CD4-positive, alpha-beta memory T cell (primary cell): Measurements from ENCODE around the gene ZDHHC11B. TPM values are rescaled to one million over a fixed set of nuclear protein-coding genes. Genes with fewer than 3 reads are reported as not detected.

ENCODE experiments used
- CTCF ChIA-PET: fragments of 350-600 bp; sonication (Branson Sonifier 250); formaldehyde crosslinking; loops from one replicate; lab custom pipeline; 2021; ENCODE audit warnings: inconsistent platforms; ENCODE audit not compliant: partially characterized antibody; lab: Charles Lee
- POLR2A ChIA-PET: fragments of 350-600 bp; sonication (Branson Sonifier 250); formaldehyde crosslinking; loops from one replicate; lab custom pipeline; 2021; ENCODE audit not compliant: partially characterized antibody; lab: Charles Lee
- DNase-seq, 5 donors: peaks; one replicate each; pipeline versions ENCODE4 v3.0.0 to v3.0.0-alpha.2; 2020 to 2022; ENCODE audit warnings: mixed read lengths in 1 of 5
- H3K27ac ChIP-seq: one replicate; pipeline ENCODE4 v1.7.0; 2013; ENCODE audit warnings: low read depth, low read length
- H3K27me3 ChIP-seq: 2 replicates; pipeline ENCODE4 v1.7.0; 2013; ENCODE audit warnings: mild to moderate bottlenecking, low read length, moderate library complexity; ENCODE audit not compliant: insufficient read depth
- H3K36me3 ChIP-seq: 2 replicates; pipeline ENCODE4 v1.7.0; 2013; ENCODE audit warnings: mild to moderate bottlenecking, low read length, moderate library complexity; ENCODE audit not compliant: insufficient read depth
- H3K4me1 ChIP-seq: 2 replicates; pipeline ENCODE4 v1.7.0; 2013; ENCODE audit warnings: mild to moderate bottlenecking, low read length, moderate library complexity; ENCODE audit not compliant: insufficient read depth
- H3K4me3 ChIP-seq, 2 donors: one replicate each; pipeline ENCODE4 v1.7.0; 2013; ENCODE audit warnings: low read length in 2 of 2, mild to moderate bottlenecking in 1 of 2
- H3K9me3 ChIP-seq, 2 donors: one replicate each; pipeline ENCODE4 v1.7.0; 2013; ENCODE audit warnings: low read length in 2 of 2, control low read depth in 1 of 2; ENCODE audit not compliant: control insufficient read depth in 1 of 2
- H3K27ac Mint-ChIP-seq, 7 donors: one replicate each; pipeline ENCODE4 v1.8.0; 2020 to 2021; ENCODE audit warnings: mixed read lengths in 7 of 7, mild to moderate bottlenecking in 6 of 7, inconsistent platforms in 3 of 7, moderate library complexity in 3 of 7
- H3K27me3 Mint-ChIP-seq, 2 donors: one replicate each; pipeline ENCODE4 v1.8.0; 2020 to 2021; ENCODE audit warnings: mixed read lengths in 2 of 2
- H3K36me3 Mint-ChIP-seq, 2 donors: one replicate each; pipeline ENCODE4 v1.8.0; 2020 to 2021; ENCODE audit warnings: mixed read lengths in 2 of 2, inconsistent platforms in 1 of 2, mild to moderate bottlenecking in 1 of 2
- H3K4me1 Mint-ChIP-seq, 4 donors: one replicate each; pipeline ENCODE4 v1.8.0; 2020 to 2021; ENCODE audit warnings: mixed read lengths in 4 of 4, mild to moderate bottlenecking in 1 of 4
- H3K4me3 Mint-ChIP-seq, 8 donors: one replicate each; pipeline ENCODE4 v1.8.0; 2020 to 2021; ENCODE audit warnings: mixed read lengths in 8 of 8, mild to moderate bottlenecking in 7 of 8, moderate library complexity in 6 of 8, inconsistent platforms in 3 of 8
- H3K9me3 Mint-ChIP-seq, 8 donors: one replicate each; pipeline ENCODE4 v1.8.0; 2020 to 2021; ENCODE audit warnings: mixed read lengths in 8 of 8, mild to moderate bottlenecking in 5 of 8, inconsistent platforms in 3 of 8, moderate library complexity in 1 of 8
- intact Hi-C: fragments of 100-400 bp; cut with micrococcal nuclease; formaldehyde crosslinking; loops from one replicate; pipeline ENCODE4 v1.15.1; 2023
- polyA plus RNA-seq, 2 donors: library from polyadenylated mRNA; unstranded; fragments of 300-500 nt; fragmentation: Illumina TruSeq; gene quantifications; one replicate each; pipeline ENCODE4 v1.2.3, GENCODE V29; 2021
- total RNA-seq, 2 experiments: library from RNA; stranded (reverse); gene quantifications; one replicate each; pipeline ENCODE4 v1.2.3, GENCODE V29; 2021

The ZDHHC11B gene
- total and polyA plus RNA-seq, 4 experiments from 2014 or later: 0.75 to 8.1 (median 8.0) TPM; not detected in 1

- H3K36me3 Mint-ChIP-seq: peaks cover 10 to 14% of the 10 kb centered on the region in 2 donors
- Histone ChIP-seq H3K4me1 (peaks cover 23% of the 10 kb centered on the region), H3K9me3 (no peaks in the 10 kb centered on the region), H3K27me3 (no peaks in the 10 kb centered on the region), H3K27ac (no peak overlapping the region), H3K4me3 (no peak overlapping the region), H3K36me3 (no peaks in the 10 kb centered on the region)
- H3K27me3 Mint-ChIP-seq: peaks cover 0 to 3% of the 10 kb centered on the region in 2 donors
- CTCF ChIA-PET: interaction anchor here (1.1 to 3.7 kb wide), 4 partner anchors 15 to 233 kb away, joined by 3 to 21 read pairs (median 4); no protein-coding TSS in a partner anchor
- no peak for DNase-seq
- H3K27ac Mint-ChIP-seq: peak overlapping the region in 1 of 7 donors; percentile 41
- no peak overlapping the region for H3K4me3 Mint-ChIP-seq
- peaks cover 7 to 20% (median 13%) of the 10 kb centered on the region in 4 donors for H3K4me1 Mint-ChIP-seq
- POLR2A ChIA-PET: no interaction called here
- H3K9me3 Mint-ChIP-seq: no peaks in the 10 kb centered on the region
- intact Hi-C loops: no loop called here
These were observed 116.1 kb downstream of the ZDHHC11B start for GRCh38 chr5:668283-668995.

- no peaks in the 10 kb centered on the region for H3K9me3 Mint-ChIP-seq
- H3K4me3 ChIP-seq: no peak overlapping the region
- peaks cover 10 to 11% of the 10 kb centered on the region in 2 donors for H3K36me3 Mint-ChIP-seq
- POLR2A ChIA-PET: no interaction called here
- no peaks in the 10 kb centered on the region for H3K36me3 ChIP-seq
- peaks cover 8% of the 10 kb centered on the region for H3K4me1 ChIP-seq
- no peaks in the 10 kb centered on the region for H3K27me3 ChIP-seq
- DNase-seq: no peak
- intact Hi-C loops: no loop called here
- no peaks in the 10 kb centered on the region for H3K9me3 ChIP-seq
- no peak overlapping the region for H3K27ac ChIP-seq
- H3K27me3 Mint-ChIP-seq: no peaks in the 10 kb centered on the region
- CTCF ChIA-PET: interaction anchor here (0.6 kb wide), 1 partner anchor 247 kb away, joined by 3 read pairs; no protein-coding TSS in a partner anchor
- no peak overlapping the region for H3K4me3 Mint-ChIP-seq
- peaks cover 0 to 6% (median 4%) of the 10 kb centered on the region in 4 donors for H3K4me1 Mint-ChIP-seq
- H3K27ac Mint-ChIP-seq: peak overlapping the region in 4 of 7 donors; percentile 2 to 52 (median 12)
These were observed 117.6 kb downstream of the ZDHHC11B start for GRCh38 chr5:666816-667498.

DNA sequence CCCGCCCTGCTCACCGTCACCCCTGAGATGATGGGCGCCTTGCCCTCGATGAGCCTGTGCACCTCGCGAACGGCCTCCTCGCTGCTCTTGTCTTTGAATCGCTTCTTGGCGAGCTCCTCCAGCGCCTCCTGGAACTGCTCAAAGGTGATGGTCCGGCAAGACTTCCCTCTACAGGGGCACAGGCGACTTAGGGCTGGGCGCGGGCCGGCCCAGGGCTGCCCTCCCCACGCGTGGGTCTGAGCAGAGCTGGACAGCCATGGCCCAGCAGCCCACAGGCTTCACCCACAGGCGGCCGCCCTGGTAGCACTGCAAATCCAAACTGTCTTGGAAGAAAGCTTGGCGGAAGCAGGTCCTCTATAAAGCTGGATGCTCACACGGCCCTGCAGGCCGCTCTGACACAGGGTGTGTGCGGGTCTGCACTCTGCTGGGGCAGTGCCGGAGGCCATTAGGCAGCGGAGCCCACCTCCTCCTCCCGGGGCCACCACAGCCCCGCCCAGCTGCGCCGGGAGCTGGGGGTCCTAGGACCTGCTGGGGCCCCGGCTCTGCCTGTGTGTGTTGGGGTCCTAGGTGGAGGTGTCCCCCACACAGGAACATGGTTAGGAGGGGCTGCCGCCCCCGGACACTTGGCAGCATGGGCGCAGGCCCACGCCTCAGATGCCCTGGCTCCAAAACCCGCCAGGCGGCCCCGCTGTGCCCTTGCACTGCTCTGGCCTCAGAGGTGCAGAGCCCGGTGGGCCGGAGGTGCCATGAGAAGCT is 118.4 kb downstream of the ZDHHC11B start:
- no peak overlapping the region for H3K27ac ChIP-seq
- H3K4me1 ChIP-seq: no peaks in the 10 kb centered on the region
- Mint-ChIP-seq H3K36me3 (peaks cover 15 to 17% of the 10 kb centered on the region in 2 donors), H3K4me3 (no peak overlapping the region), H3K4me1 (peaks cover 0 to 6% (median 4%) of the 10 kb centered on the region in 4 donors), H3K27ac (peak overlapping the region in 1 of 7 donors; percentile 55), H3K27me3 (no peaks in the 10 kb centered on the region), H3K9me3 (no peaks in the 10 kb centered on the region)
- H3K9me3 ChIP-seq: no peaks in the 10 kb centered on the region
- H3K4me3 ChIP-seq: no peak overlapping the region
- no peaks in the 10 kb centered on the region for H3K36me3 ChIP-seq
- peak in 1 of 5 donors; percentile 31 for DNase-seq
- CTCF ChIA-PET: no interaction called here
- intact Hi-C loops: no loop called here
- H3K27me3 ChIP-seq: no peaks in the 10 kb centered on the region
- POLR2A ChIA-PET: no interaction called here

DNA sequence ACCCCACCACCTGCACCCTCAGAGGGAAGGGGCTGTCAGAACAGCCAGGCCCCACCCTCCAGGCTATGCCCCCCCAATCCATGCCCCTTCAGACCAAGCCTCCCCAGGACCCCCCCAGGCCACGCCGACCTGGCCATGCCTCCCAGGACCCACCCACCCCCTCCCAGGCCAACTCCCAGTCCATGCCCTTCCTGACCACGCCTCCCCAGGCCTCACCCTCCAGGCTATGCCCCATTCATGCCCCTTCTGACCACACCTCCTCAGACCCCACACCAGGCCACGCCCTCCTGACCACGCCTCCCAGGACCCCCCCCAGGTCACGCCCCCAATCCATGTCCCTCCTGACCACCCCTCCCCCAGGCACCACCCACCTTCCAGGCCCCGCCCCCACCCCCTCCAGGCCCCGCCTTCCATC is 119.0 kb downstream of the ZDHHC11B start:
- DNase-seq: peak in 1 of 5 donors; percentile 39
- Mint-ChIP-seq H3K4me3 (no peak overlapping the region), H3K27me3 (no peaks in the 10 kb centered on the region), H3K27ac (no peak overlapping the region), H3K9me3 (no peaks in the 10 kb centered on the region), H3K4me1 (peaks cover 0 to 8% (median 4%) of the 10 kb centered on the region in 4 donors), H3K36me3 (peaks cover 18 to 20% of the 10 kb centered on the region in 2 donors)
- Histone ChIP-seq H3K4me3 (no peak overlapping the region), H3K27ac (no peak overlapping the region), H3K9me3 (no peaks in the 10 kb centered on the region), H3K27me3 (no peaks in the 10 kb centered on the region), H3K36me3 (no peaks in the 10 kb centered on the region), H3K4me1 (no peaks in the 10 kb centered on the region)
- intact Hi-C loops: no loop called here
- ChIA-PET POLR2A (no interaction called here), CTCF (no interaction called here)

DNA sequence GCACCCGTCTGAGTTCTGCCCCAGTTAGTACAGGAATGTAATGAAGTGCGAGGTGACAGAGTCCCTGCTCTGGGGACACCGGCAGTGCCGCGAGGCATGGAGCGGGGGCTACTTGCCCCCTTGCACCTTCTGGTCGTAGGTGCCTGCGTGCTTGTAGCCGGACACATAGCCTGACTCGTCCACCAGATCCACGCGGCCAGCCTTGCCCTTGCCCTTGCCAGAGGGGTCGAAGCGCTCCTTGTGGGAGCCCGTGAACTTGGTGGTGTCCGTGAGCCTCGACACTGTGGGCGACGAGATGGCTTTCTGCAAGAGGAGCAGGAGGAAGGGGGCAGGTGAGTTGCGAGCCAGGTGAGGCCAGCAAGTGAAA is 119.6 kb downstream of the ZDHHC11B start:
- Histone ChIP-seq H3K4me3 (no peak overlapping the region), H3K4me1 (no peaks in the 10 kb centered on the region), H3K36me3 (no peaks in the 10 kb centered on the region), H3K27ac (no peak overlapping the region), H3K27me3 (no peaks in the 10 kb centered on the region), H3K9me3 (no peaks in the 10 kb centered on the region)
- Mint-ChIP-seq H3K27ac (no peak overlapping the region), H3K36me3 (peaks cover 22 to 24% of the 10 kb centered on the region in 2 donors), H3K27me3 (no peaks in the 10 kb centered on the region), H3K9me3 (no peaks in the 10 kb centered on the region), H3K4me1 (peaks cover 1 to 8% (median 4%) of the 10 kb centered on the region in 4 donors), H3K4me3 (no peak overlapping the region)
- ChIA-PET POLR2A (no interaction called here), CTCF (no interaction called here)
- intact Hi-C loops: no loop called here
- DNase-seq: no peak

- CTCF ChIA-PET: no interaction called here
- POLR2A ChIA-PET: no interaction called here
- Mint-ChIP-seq H3K9me3 (no peaks in the 10 kb centered on the region), H3K4me1 (peaks cover 1 to 8% (median 4%) of the 10 kb centered on the region in 4 donors), H3K36me3 (peaks cover 26 to 28% of the 10 kb centered on the region in 2 donors), H3K27me3 (no peaks in the 10 kb centered on the region), H3K27ac (no peak overlapping the region), H3K4me3 (no peak overlapping the region)
- no peak overlapping the region for H3K27ac ChIP-seq
- H3K4me3 ChIP-seq: no peak overlapping the region
- no peaks in the 10 kb centered on the region for H3K4me1 ChIP-seq
- intact Hi-C loops: no loop called here
- DNase-seq: peak in 1 of 5 donors; percentile 37
- H3K27me3 ChIP-seq: no peaks in the 10 kb centered on the region
- H3K36me3 ChIP-seq: no peaks in the 10 kb centered on the region
- no peaks in the 10 kb centered on the region for H3K9me3 ChIP-seq
These were observed 120.1 kb downstream of the ZDHHC11B start for GRCh38 chr5:664343-664993.
